NCI-H1105 (cell line): ENCODE results near the gene C1orf74.
"Not testable (repeated sequence)": the region's sequence is repeated elsewhere in the genome, so short reads cannot be mapped to it uniquely, and the experiment has no call there.

Experiments
- DNase-seq: peaks from one replicate; lab custom pipeline; 2025; lab: John Stamatoyannopoulos, UW

The C1orf74 gene

GRCh38 chr1:209805341-209805781 is 21.0 kb upstream of the C1orf74 start:
- DNase-seq, result no peak

GRCh38 chr1:209803568-209803967 is 19.2 kb upstream of the C1orf74 start:
- DNase-seq, result no peak

- no peak for DNase-seq
Measured at GRCh38 chr1:209802780-209803152, 18.4 kb upstream of the C1orf74 start.

- no peak for DNase-seq
Measured at GRCh38 chr1:209802117-209802779, 17.9 kb upstream of the C1orf74 start.

- no peak for DNase-seq
Measured at GRCh38 chr1:209800984-209801834, 16.9 kb upstream of the C1orf74 start.

GRCh38 chr1:209797978-209798639 is 13.8 kb upstream of the C1orf74 start:
- no peak for DNase-seq

- DNase-seq, result not testable (repeated sequence)
Measured at GRCh38 chr1:209793711-209794110, 9.4 kb upstream of the C1orf74 start.

- DNase-seq, result no peak
Measured at GRCh38 chr1:209791920-209792319, 7.6 kb upstream of the C1orf74 start.

GRCh38 chr1:209790286-209791193 is 6.2 kb upstream of the C1orf74 start:
- no peak for DNase-seq

- no peak for DNase-seq
Measured at GRCh38 chr1:209789245-209789644, 4.9 kb upstream of the C1orf74 start.

GRCh38 chr1:209787551-209787950 is 3.2 kb upstream of the C1orf74 start:
- no peak for DNase-seq

GRCh38 chr1:209786146-209786545 is 1.8 kb upstream of the C1orf74 start:
- no peak for DNase-seq

GRCh38 chr1:209785592-209785991 is 1.2 kb upstream of the C1orf74 start:
- DNase-seq, result no peak

- DNase-seq, result no peak
Measured at GRCh38 chr1:209783386-209783785, 973 bp downstream of the C1orf74 start.

GRCh38 chr1:209780268-209780667 is 4.1 kb downstream of the C1orf74 start:
- no peak for DNase-seq

- DNase-seq, result no peak
Measured at GRCh38 chr1:209778102-209778501, 6.3 kb downstream of the C1orf74 start.

- no peak for DNase-seq
Measured at GRCh38 chr1:209777587-209777986, 6.8 kb downstream of the C1orf74 start.

- no peak for DNase-seq
Measured at GRCh38 chr1:209775678-209776077, 8.7 kb downstream of the C1orf74 start.

- no peak for DNase-seq
Measured at GRCh38 chr1:209774592-209774991, 9.8 kb downstream of the C1orf74 start.

- DNase-seq, result no peak
Measured at GRCh38 chr1:209772126-209772525, 12.2 kb downstream of the C1orf74 start.

- no peak for DNase-seq
Measured at GRCh38 chr1:209770636-209771415, 13.5 kb downstream of the C1orf74 start.
